GM12801 (cell line): ENCODE data around the gene CDKL4.

Source experiments
- CTCF ChIP-seq: IDR thresholded peaks from one replicate; pipeline ENCODE4 v1.5.1; 2011; ENCODE audit warnings: control low read depth; ENCODE audit not compliant: insufficient read length; ENCODE audit errors: extremely low read depth

Gene CDKL4

GRCh38 chr2:39225567-39225966, 18.2 kb downstream of the CDKL4 start:
- TF ChIP-seq CTCF, result no peak

GRCh38 chr2:39223909-39224308, 19.9 kb downstream of the CDKL4 start:
- no peak for TF ChIP-seq CTCF

- TF ChIP-seq CTCF, result no peak
These were observed 22.3 kb downstream of the CDKL4 start for GRCh38 chr2:39221459-39221858.

GRCh38 chr2:39220136-39220535, 23.6 kb downstream of the CDKL4 start:
- TF ChIP-seq CTCF, result no peak

GRCh38 chr2:39218391-39218790, 25.4 kb downstream of the CDKL4 start:
- no peak for TF ChIP-seq CTCF

- TF ChIP-seq CTCF, result no peak
These were observed 26.6 kb downstream of the CDKL4 start for GRCh38 chr2:39217192-39217550.

GRCh38 chr2:39216346-39217191, 27.2 kb downstream of the CDKL4 start:
- no peak for TF ChIP-seq CTCF
